Measurements from ENCODE around the gene ANKRD1.

ANKRD1 gene

DNA sequence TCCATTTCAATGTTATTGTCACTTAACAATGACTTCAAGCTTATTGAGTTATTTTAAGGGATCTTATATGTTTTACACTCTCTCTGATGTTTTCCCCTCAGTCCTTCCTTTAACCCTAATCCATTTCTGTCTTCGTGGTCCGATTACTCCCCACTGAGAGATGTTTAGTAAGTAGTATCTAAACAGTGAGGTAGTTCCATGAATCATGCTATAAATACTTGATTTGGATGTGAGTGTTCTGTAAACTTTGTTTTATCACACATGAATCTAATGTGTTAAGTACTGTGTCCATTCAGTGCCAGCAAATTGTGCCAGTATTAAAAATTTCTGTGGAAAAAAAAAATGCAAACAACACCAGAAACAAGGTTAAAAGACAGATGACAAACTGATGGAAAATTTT is 30.5 kb downstream of the ANKRD1 start:
- POLR2A ChIA-PET = no interaction called here

DNA sequence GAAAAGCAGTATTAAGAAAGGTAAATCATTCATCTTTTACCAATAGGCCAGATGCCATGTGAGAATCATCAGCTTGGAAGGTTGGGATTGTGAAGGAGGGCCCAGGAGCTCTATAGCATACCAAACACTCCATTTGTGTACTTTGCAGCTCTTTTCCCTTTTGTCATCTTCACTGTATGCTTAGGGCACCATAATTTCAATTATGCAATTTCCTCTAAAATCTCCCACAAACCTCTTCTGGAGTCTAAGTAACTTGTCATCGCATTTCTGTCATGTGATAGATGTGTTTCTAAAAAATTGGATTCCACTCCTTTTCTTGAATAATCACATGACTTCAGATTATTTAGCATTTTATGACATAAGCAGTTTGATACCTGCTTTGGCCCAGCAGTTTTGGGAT is 31.3 kb downstream of the ANKRD1 start:
- DNase-seq (ENCODE audit: low read depth, low spot score) = no peak
- POLR2A ChIA-PET = interaction anchor here (0.7 kb wide), 1 partner anchor 709 kb away, joined by 4 read pairs; no protein-coding TSS in a partner anchor
- TF ChIP-seq, protein P1, sequence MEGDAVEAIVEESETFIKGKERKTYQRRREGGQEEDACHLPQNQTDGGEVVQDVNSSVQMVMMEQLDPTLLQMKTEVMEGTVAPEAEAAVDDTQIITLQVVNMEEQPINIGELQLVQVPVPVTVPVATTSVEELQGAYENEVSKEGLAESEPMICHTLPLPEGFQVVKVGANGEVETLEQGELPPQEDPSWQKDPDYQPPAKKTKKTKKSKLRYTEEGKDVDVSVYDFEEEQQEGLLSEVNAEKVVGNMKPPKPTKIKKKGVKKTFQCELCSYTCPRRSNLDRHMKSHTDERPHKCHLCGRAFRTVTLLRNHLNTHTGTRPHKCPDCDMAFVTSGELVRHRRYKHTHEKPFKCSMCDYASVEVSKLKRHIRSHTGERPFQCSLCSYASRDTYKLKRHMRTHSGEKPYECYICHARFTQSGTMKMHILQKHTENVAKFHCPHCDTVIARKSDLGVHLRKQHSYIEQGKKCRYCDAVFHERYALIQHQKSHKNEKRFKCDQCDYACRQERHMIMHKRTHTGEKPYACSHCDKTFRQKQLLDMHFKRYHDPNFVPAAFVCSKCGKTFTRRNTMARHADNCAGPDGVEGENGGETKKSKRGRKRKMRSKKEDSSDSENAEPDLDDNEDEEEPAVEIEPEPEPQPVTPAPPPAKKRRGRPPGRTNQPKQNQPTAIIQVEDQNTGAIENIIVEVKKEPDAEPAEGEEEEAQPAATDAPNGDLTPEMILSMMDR (IDR thresholded peaks at IDR 0.05; ENCODE audit: insufficient read depth, low read length, missing control alignments) = no peak
- CTCF ChIA-PET = interaction anchor here (0.7 to 4.0 kb wide), 5 partner anchors 10 to 361 kb away, joined by 3 to 33 read pairs (median 13); no protein-coding TSS in a partner anchor
- no peak overlapping the region for H3K4me3 ChIP-seq (ENCODE audit: low read depth, low read length)

More for the DNA sequence above, 30.5 kb downstream of the ANKRD1 start:
- TF ChIP-seq, protein P1 (IDR thresholded peaks at IDR 0.05; ENCODE audit: insufficient read depth, low read length, missing control alignments) = no peak
- no peak for DNase-seq (ENCODE audit: low read depth, low spot score)
- H3K4me3 ChIP-seq (ENCODE audit: low read depth, low read length) = no peak overlapping the region
- CTCF ChIA-PET = interaction anchor here (0.7 to 4.0 kb wide), 4 partner anchors 11 to 361 kb away, joined by 5 to 33 read pairs (median 18); no protein-coding TSS in a partner anchor

DNA sequence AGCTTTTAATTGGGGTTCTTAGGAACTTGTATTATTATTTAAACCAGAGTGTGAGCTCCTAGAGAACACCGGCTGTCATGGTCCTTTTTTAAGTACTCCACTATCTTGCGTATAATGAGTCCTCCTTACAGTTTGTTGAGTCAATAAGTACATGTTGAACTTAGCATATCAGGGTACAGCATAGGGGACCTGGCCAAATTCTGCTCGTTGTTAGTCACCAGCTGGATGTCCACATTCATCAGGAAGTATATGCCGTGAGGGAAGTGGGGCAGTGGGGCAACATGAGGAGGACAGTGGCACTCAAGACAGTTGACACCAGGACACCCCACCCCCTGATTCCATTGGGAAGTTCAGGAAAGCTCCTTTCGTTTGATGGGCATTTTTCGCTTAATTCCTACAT is 32.5 kb downstream of the ANKRD1 start:
- H3K4me3 ChIP-seq (ENCODE audit: low read depth, low read length) = no peak overlapping the region
- CTCF ChIA-PET = interaction anchor here (1.5 to 4.0 kb wide), 6 partner anchors 9 to 409 kb away, joined by 3 to 33 read pairs (median 10); no protein-coding TSS in a partner anchor
- TF ChIP-seq, protein P1 (IDR thresholded peaks at IDR 0.05; ENCODE audit: insufficient read depth, low read length, missing control alignments) = no peak
- DNase-seq (ENCODE audit: low read depth, low spot score) = no peak
- POLR2A ChIA-PET = no interaction called here

DNA sequence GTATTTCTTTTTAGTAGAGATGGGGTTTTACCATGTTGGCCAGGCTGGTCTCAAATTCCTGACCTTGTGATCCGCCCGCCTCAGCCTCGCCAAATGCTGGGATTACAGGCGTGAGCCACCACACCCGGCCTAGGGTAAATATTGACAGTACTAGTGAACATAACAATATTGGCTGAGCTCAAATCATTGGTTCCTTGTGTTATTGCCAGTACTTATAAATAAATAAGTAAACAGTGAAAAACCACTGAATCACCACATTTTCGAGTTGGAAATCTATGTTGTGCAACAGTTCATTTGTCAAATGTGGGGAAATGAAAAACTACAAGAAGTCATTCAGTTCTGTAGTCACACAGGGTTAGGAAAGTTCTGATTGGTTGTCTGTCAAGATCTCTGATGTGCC is 33.3 kb downstream of the ANKRD1 start:
- ChIA-PET POLR2A (interaction anchor here (0.7 kb wide), 1 partner anchor 345 kb away, joined by 4 read pairs; no protein-coding TSS in a partner anchor), CTCF (interaction anchor here (0.9 to 4.0 kb wide), 7 partner anchors 8 to 410 kb away, joined by 3 to 33 read pairs (median 6); no protein-coding TSS in a partner anchor)
- H3K4me3 ChIP-seq (ENCODE audit: low read depth, low read length) = no peak overlapping the region
- DNase-seq (ENCODE audit: low read depth, low spot score) = no peak
- TF ChIP-seq, protein P1 (IDR thresholded peaks at IDR 0.05; ENCODE audit: insufficient read depth, low read length, missing control alignments) = no peak

DNA sequence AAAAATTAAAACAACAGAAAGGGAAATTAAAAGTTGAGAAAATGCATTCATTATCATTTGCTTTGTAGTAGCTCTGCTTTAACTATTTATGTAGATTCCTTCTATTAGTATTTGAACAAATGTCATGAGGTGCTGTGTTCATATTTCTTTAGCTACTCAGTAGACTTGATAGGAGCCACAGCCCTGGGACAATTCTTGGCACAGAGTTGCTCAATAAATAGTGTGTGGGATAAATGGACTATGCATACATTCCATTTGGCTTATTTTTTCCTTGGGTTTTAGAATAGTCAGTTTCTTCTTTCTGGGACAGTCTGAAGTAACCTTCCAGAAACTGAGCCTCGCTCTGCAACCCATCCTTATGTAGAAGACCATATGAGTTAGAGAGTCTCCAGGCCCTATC is 35.7 kb downstream of the ANKRD1 start:
- POLR2A ChIA-PET = interaction anchor here (0.7 to 1.0 kb wide), 2 partner anchors 46 to 660 kb away, joined by 3 read pairs; no protein-coding TSS in a partner anchor
- CTCF ChIA-PET = interaction anchor here (0.9 to 2.6 kb wide), 7 partner anchors 9 to 413 kb away, joined by 3 to 21 read pairs (median 5); no protein-coding TSS in a partner anchor
- DNase-seq (ENCODE audit: low read depth, low spot score) = peak; percentile 54

DNA sequence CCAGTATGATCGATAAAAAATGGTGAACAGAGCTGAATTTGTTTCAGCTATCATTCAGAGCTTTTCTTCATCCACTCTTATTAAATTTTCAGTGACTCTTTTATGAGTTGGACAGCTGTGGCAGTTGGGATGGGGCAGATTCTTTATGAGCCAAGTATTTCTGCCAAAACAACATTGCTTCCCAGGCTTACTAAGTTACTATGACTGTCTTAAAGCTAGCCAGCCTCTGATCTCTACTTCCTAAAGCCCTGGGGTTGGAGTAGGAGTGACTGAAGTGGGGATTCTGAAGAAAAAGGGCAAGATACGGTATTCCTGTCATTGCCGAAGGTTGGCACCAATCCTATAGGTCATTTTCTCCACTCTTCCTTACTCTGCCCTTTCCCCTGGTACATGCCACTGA is 36.5 kb downstream of the ANKRD1 start:
- TF ChIP-seq, protein P1 (IDR thresholded peaks at IDR 0.05; ENCODE audit: insufficient read depth, low read length, missing control alignments) = no peak
- no peak overlapping the region for H3K4me3 ChIP-seq (ENCODE audit: low read depth, low read length)
- no peak for DNase-seq (ENCODE audit: low read depth, low spot score)
- CTCF ChIA-PET = interaction anchor here (0.9 to 2.6 kb wide), 8 partner anchors 9 to 1028 kb away, joined by 3 to 21 read pairs (median 5); no protein-coding TSS in a partner anchor
- POLR2A ChIA-PET = interaction anchor here (1.0 kb wide), 1 partner anchor 46 kb away, joined by 3 read pairs; no protein-coding TSS in a partner anchor

More for the DNA sequence above, 35.7 kb downstream of the ANKRD1 start:
- TF ChIP-seq, protein P1 (IDR thresholded peaks at IDR 0.05; ENCODE audit: insufficient read depth, low read length, missing control alignments) = no peak
- no peak overlapping the region for H3K4me3 ChIP-seq (ENCODE audit: low read depth, low read length)

Data from AG04449 (cell line).